ENCODE results near the gene MAD2L1. TPM values are rescaled to one million over a fixed set of nuclear protein-coding genes. Genes with fewer than 3 reads are reported as not detected.

MAD2L1 gene
- total RNA-seq, 2 experiments from 2014 or later: 49.3 to 51.7 TPM

- POLR2A ChIA-PET: no interaction called here
- Mint-ChIP-seq H3K9me3 (no peaks in the 10 kb centered on the region), H3K4me1 (peaks cover 9% of the 10 kb centered on the region), H3K36me3 (peaks cover 6% of the 10 kb centered on the region), H3K27me3 (no peaks in the 10 kb centered on the region), H3K4me3 (no peak overlapping the region), H3K27ac (no peak overlapping the region)
- ATAC-seq (ENCODE audit: low read depth): no peak
- no peak for DNase-seq
These were observed 12.7 kb downstream of the MAD2L1 start for GRCh38 chr4:120053911-120054310.

- Mint-ChIP-seq H3K27me3 (no peaks in the 10 kb centered on the region), H3K36me3 (peaks cover 6% of the 10 kb centered on the region), H3K27ac (no peak overlapping the region), H3K4me1 (peaks cover 9% of the 10 kb centered on the region), H3K9me3 (no peaks in the 10 kb centered on the region), H3K4me3 (no peak overlapping the region)
- POLR2A ChIA-PET: interaction anchor here (0.6 kb wide), 1 partner anchor 17 kb away, joined by 3 read pairs; no protein-coding TSS in a partner anchor
- DNase-seq (no peak), ATAC-seq (ENCODE audit: low read depth) (no peak)
These were observed 13.8 kb downstream of the MAD2L1 start for GRCh38 chr4:120052856-120053255.

GRCh38 chr4:120051253-120051652, 15.4 kb downstream of the MAD2L1 start:
- DNase-seq: no peak
- Mint-ChIP-seq H3K27ac (no peak overlapping the region), H3K9me3 (no peaks in the 10 kb centered on the region), H3K36me3 (peaks cover 5% of the 10 kb centered on the region), H3K4me1 (peaks cover 7% of the 10 kb centered on the region), H3K4me3 (no peak overlapping the region), H3K27me3 (no peaks in the 10 kb centered on the region)
- no peak for ATAC-seq (ENCODE audit: low read depth)
- POLR2A ChIA-PET: interaction anchor here (0.5 to 1.2 kb wide), 2 partner anchors 15 to 1085 kb away, joined by 3 to 5 read pairs; partner anchors contain the start of gene MAD2L1

- Mint-ChIP-seq H3K27me3 (no peaks in the 10 kb centered on the region), H3K27ac (no peak overlapping the region), H3K9me3 (no peaks in the 10 kb centered on the region), H3K4me1 (peaks cover 2% of the 10 kb centered on the region), H3K36me3 (peaks cover 3% of the 10 kb centered on the region), H3K4me3 (no peak overlapping the region)
- DNase-seq (peak; percentile 40), ATAC-seq (ENCODE audit: low read depth) (peak; percentile 91)
- POLR2A ChIA-PET: no interaction called here
These were observed 16.7 kb downstream of the MAD2L1 start for GRCh38 chr4:120049732-120050494.

GRCh38 chr4:120043828-120044227, 22.8 kb downstream of the MAD2L1 start:
- POLR2A ChIA-PET: no interaction called here
- Mint-ChIP-seq H3K27me3 (no peaks in the 10 kb centered on the region), H3K9me3 (peaks cover 4% of the 10 kb centered on the region)

GRCh38 chr4:120037411-120037810, 29.2 kb downstream of the MAD2L1 start:
- H3K27ac Mint-ChIP-seq: no peak overlapping the region
- no peaks in the 10 kb centered on the region for H3K9me3 Mint-ChIP-seq
- no peaks in the 10 kb centered on the region for H3K36me3 Mint-ChIP-seq
- no peak for ATAC-seq (ENCODE audit: low read depth)
- no peak overlapping the region for H3K4me3 Mint-ChIP-seq
- no peaks in the 10 kb centered on the region for H3K4me1 Mint-ChIP-seq
- no peak for DNase-seq
- POLR2A ChIA-PET: no interaction called here
- peaks cover 15% of the 10 kb centered on the region for H3K27me3 Mint-ChIP-seq

More at GRCh38 chr4:120043828-120044227, 22.8 kb downstream of the MAD2L1 start:
- no peak for ATAC-seq (ENCODE audit: low read depth)
- H3K36me3 Mint-ChIP-seq: peaks cover 4% of the 10 kb centered on the region
- no peak overlapping the region for H3K27ac Mint-ChIP-seq
- H3K4me1 Mint-ChIP-seq: no peaks in the 10 kb centered on the region
- no peak for DNase-seq
- H3K4me3 Mint-ChIP-seq: no peak overlapping the region

GRCh38 chr4:120034913-120035312, 31.7 kb downstream of the MAD2L1 start:
- DNase-seq (no peak), ATAC-seq (ENCODE audit: low read depth) (no peak)
- H3K4me1 Mint-ChIP-seq: no peaks in the 10 kb centered on the region
- H3K4me3 Mint-ChIP-seq: no peak overlapping the region
- no peaks in the 10 kb centered on the region for H3K36me3 Mint-ChIP-seq
- H3K9me3 Mint-ChIP-seq: no peaks in the 10 kb centered on the region
- H3K27me3 Mint-ChIP-seq: peaks cover 17% of the 10 kb centered on the region
- no peak overlapping the region for H3K27ac Mint-ChIP-seq
- POLR2A ChIA-PET: no interaction called here

- peaks cover 12% of the 10 kb centered on the region for H3K27me3 Mint-ChIP-seq
- no peak for ATAC-seq (ENCODE audit: low read depth)
- H3K9me3 Mint-ChIP-seq: no peaks in the 10 kb centered on the region
- no peak for DNase-seq
- H3K27ac Mint-ChIP-seq: no peak overlapping the region
- no peaks in the 10 kb centered on the region for H3K4me1 Mint-ChIP-seq
- H3K4me3 Mint-ChIP-seq: no peak overlapping the region
- POLR2A ChIA-PET: no interaction called here
- no peaks in the 10 kb centered on the region for H3K36me3 Mint-ChIP-seq
These were observed 39.8 kb downstream of the MAD2L1 start for GRCh38 chr4:120026853-120027252.

- Mint-ChIP-seq H3K36me3 (no peaks in the 10 kb centered on the region), H3K27me3 (peaks cover 12% of the 10 kb centered on the region), H3K27ac (no peak overlapping the region), H3K9me3 (no peaks in the 10 kb centered on the region), H3K4me1 (no peaks in the 10 kb centered on the region), H3K4me3 (no peak overlapping the region)
- ATAC-seq (ENCODE audit: low read depth) (no peak), DNase-seq (no peak)
- POLR2A ChIA-PET: no interaction called here
These were observed 41.1 kb downstream of the MAD2L1 start for GRCh38 chr4:120025516-120025915.

- no peaks in the 10 kb centered on the region for H3K9me3 Mint-ChIP-seq
- no peaks in the 10 kb centered on the region for H3K36me3 Mint-ChIP-seq
- no peak for ATAC-seq (ENCODE audit: low read depth)
- no peak for DNase-seq
- POLR2A ChIA-PET: no interaction called here
- H3K27ac Mint-ChIP-seq: no peak overlapping the region
- H3K4me1 Mint-ChIP-seq: no peaks in the 10 kb centered on the region
- no peak overlapping the region for H3K4me3 Mint-ChIP-seq
- H3K27me3 Mint-ChIP-seq: peaks cover 7% of the 10 kb centered on the region
These were observed 47.9 kb downstream of the MAD2L1 start for GRCh38 chr4:120018786-120019185.

- Mint-ChIP-seq H3K36me3 (no peaks in the 10 kb centered on the region), H3K4me1 (no peaks in the 10 kb centered on the region)
These were observed 48.5 kb downstream of the MAD2L1 start for GRCh38 chr4:120017939-120018692.

GRCh38 chr4:120011725-120012124, 54.9 kb downstream of the MAD2L1 start:
- Mint-ChIP-seq H3K4me1 (no peaks in the 10 kb centered on the region), H3K4me3 (no peak overlapping the region), H3K27ac (no peak overlapping the region), H3K9me3 (no peaks in the 10 kb centered on the region), H3K36me3 (no peaks in the 10 kb centered on the region), H3K27me3 (peaks cover 4% of the 10 kb centered on the region)
- ATAC-seq (ENCODE audit: low read depth) (no peak), DNase-seq (no peak)
- POLR2A ChIA-PET: no interaction called here

More at GRCh38 chr4:120017939-120018692, 48.5 kb downstream of the MAD2L1 start:
- DNase-seq (no peak), ATAC-seq (ENCODE audit: low read depth) (no peak)
- H3K4me3 Mint-ChIP-seq: no peak overlapping the region
- H3K9me3 Mint-ChIP-seq: no peaks in the 10 kb centered on the region
- H3K27ac Mint-ChIP-seq: no peak overlapping the region
- H3K27me3 Mint-ChIP-seq: peaks cover 7% of the 10 kb centered on the region
- POLR2A ChIA-PET: no interaction called here

- Mint-ChIP-seq H3K9me3 (no peaks in the 10 kb centered on the region), H3K27me3 (peaks cover 4% of the 10 kb centered on the region), H3K4me3 (no peak overlapping the region), H3K27ac (no peak overlapping the region), H3K4me1 (no peaks in the 10 kb centered on the region), H3K36me3 (no peaks in the 10 kb centered on the region)
- DNase-seq (no peak), ATAC-seq (ENCODE audit: low read depth) (no peak)
- POLR2A ChIA-PET: no interaction called here
These were observed 56.0 kb downstream of the MAD2L1 start for GRCh38 chr4:120010646-120011045.

GRCh38 chr4:120009731-120010130, 56.9 kb downstream of the MAD2L1 start:
- no peak overlapping the region for H3K27ac Mint-ChIP-seq
- H3K9me3 Mint-ChIP-seq: no peaks in the 10 kb centered on the region
- DNase-seq (no peak), ATAC-seq (ENCODE audit: low read depth) (no peak)
- POLR2A ChIA-PET: no interaction called here
- no peaks in the 10 kb centered on the region for H3K4me1 Mint-ChIP-seq
- no peak overlapping the region for H3K4me3 Mint-ChIP-seq
- H3K36me3 Mint-ChIP-seq: no peaks in the 10 kb centered on the region
- H3K27me3 Mint-ChIP-seq: peaks cover 4% of the 10 kb centered on the region

All from activated naive CD8-positive, alpha-beta T cell treated with anti-CD3 and anti-CD28 coated beads, Interleukin-2, amount 10 ng/mL, durations not matched to agents 7 days and 5 days (primary cell).